Endothelial cell (in vitro differentiated cells): ENCODE measurements around the gene ACVR1B. TPM values are rescaled to one million over a fixed set of nuclear protein-coding genes. Genes with fewer than 3 reads are reported as not detected.
A peak's percentile ranks its signal among the peaks of the same experiment; 100 is the strongest.

Experiments
- DNase-seq: peaks from one replicate; pipeline ENCODE4 v3.0.0; 2021; ENCODE audit warnings: low spot score
- H3K27ac Mint-ChIP-seq: one replicate; pipeline ENCODE4 v1.8.0; 2021; ENCODE audit warnings: mixed read lengths, inconsistent platforms; ENCODE audit not compliant: unreplicated experiment
- H3K27me3 Mint-ChIP-seq: one replicate; pipeline ENCODE4 v1.8.0; 2021; ENCODE audit warnings: mild to moderate bottlenecking, moderate library complexity, mixed read lengths, inconsistent platforms; ENCODE audit not compliant: unreplicated experiment
- H3K36me3 Mint-ChIP-seq: one replicate; pipeline ENCODE4 v1.8.0; 2021; ENCODE audit warnings: mild to moderate bottlenecking, low read depth, mixed read lengths, inconsistent platforms; ENCODE audit not compliant: unreplicated experiment
- H3K4me1 Mint-ChIP-seq: one replicate; pipeline ENCODE4 v1.8.0; 2021; ENCODE audit warnings: mild to moderate bottlenecking, mixed read lengths, inconsistent platforms; ENCODE audit not compliant: unreplicated experiment
- H3K4me3 Mint-ChIP-seq: one replicate; pipeline ENCODE4 v1.8.0; 2021; ENCODE audit warnings: mild to moderate bottlenecking, mixed read lengths, inconsistent platforms; ENCODE audit not compliant: unreplicated experiment
- H3K9me3 Mint-ChIP-seq: one replicate; pipeline ENCODE4 v1.8.0; 2021; ENCODE audit warnings: mixed read lengths, inconsistent platforms; ENCODE audit not compliant: unreplicated experiment
- CTCF ChIP-seq: fragments of 200-600 bp; sonication (generic); IDR thresholded peaks from one replicate; pipeline ENCODE4 v1.5.0; 2021; ENCODE audit warnings: antibody characterized with exemption; ENCODE audit not compliant: unreplicated experiment
- total RNA-seq: library from RNA; stranded (reverse); fragmentation: NEBNext Ultra II Directional; extraction: Animal tissue kit (Norgen Biotek cat#: 25700); gene quantifications from one replicate; pipeline ENCODE4 v1.2.1, GENCODE V29; 2021; ENCODE audit not compliant: unreplicated experiment

The ACVR1B gene
- total RNA-seq, 1 donor from 2014 or later: 30.5 TPM

DNA sequence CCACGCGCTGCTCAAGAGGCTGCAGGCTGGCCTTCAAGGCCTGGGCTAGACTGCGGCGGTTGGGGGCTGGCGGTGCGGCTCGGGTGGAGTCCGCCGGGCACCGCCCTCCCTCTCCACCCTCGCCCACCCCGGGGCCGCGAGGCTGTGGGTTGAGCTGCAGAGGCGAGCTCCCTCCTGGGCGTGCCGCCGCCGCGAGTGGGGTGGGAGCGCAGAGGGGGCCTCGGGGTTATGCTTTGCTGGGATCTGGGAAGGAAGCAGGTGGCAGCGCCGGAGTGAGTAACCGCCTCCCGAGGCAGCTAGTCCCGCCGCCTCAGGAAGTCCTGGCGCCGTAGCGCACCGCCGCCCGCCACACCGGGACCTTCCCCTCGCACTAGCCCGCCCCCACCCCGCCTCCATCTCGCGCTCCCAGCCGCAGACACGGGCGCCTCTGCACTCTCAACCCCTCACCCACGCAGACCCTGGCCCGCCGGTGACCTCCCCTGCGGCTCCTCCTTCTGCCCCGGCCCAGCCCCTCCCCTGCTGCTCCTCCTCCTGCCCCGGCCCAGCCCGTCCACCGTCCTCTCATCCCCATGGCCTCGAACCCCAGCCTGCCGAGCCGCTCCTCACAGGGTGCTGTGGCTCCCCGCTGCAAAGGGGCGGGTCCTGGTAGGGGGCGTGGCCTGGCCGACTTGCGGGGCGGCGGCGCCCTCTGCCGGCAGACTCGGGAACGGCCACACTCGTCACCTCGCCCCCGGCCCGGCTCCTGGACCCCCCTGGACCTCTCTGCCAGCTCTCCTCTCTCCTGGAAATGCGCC, 71.9 kb downstream of the ACVR1B start:
- peak; percentile 88 for DNase-seq
- H3K4me1 Mint-ChIP-seq: peaks cover 17% of the 10 kb centered on the region
- H3K4me3 Mint-ChIP-seq: no peak overlapping the region
- H3K27ac Mint-ChIP-seq: no peak overlapping the region
- TF ChIP-seq CTCF: peak; percentile 97
- no peaks in the 10 kb centered on the region for H3K36me3 Mint-ChIP-seq
- H3K27me3 Mint-ChIP-seq: peaks cover 3% of the 10 kb centered on the region
- no peaks in the 10 kb centered on the region for H3K9me3 Mint-ChIP-seq

DNA sequence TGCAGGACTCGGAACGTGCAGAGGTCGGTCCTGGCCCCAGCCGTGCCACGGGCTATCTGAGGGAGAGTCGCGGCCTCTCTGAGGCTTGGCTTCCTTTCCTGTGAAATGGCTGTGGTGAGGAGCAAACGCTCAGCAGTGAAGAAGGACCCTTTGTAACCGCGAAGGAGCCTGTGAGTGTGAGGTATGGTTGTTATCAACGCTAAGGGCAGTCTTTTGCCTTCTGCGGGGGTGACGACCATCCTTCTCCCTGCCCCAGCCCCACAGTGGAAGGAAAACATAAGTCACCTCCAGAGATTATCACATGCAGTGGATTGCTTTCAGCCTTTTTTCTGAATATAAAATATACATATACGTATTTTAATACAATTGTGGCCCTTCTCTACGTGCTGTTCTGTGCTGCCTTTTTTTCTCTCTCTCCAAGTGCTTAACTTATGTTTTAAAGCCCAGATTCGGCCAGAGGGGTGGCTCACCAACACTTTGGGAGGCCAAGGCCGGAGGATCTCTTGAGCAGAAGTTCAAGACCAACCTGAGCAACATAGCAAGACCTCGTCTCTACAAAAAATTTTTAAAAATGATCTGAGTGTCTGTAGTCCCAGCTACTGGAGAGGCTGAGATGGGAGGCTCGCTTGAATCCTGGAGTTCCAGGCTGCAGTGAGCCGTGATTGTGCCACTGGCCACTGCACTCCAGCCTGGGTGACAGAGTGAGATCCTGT, 72.6 kb downstream of the ACVR1B start:
- no peak for DNase-seq
- peak overlapping the region; percentile 77 for H3K4me3 Mint-ChIP-seq
- H3K27me3 Mint-ChIP-seq: peaks cover 3% of the 10 kb centered on the region
- no peaks in the 10 kb centered on the region for H3K36me3 Mint-ChIP-seq
- no peaks in the 10 kb centered on the region for H3K9me3 Mint-ChIP-seq
- TF ChIP-seq CTCF: peak; percentile 33
- no peak overlapping the region for H3K27ac Mint-ChIP-seq
- H3K4me1 Mint-ChIP-seq: peaks cover 17% of the 10 kb centered on the region

DNA sequence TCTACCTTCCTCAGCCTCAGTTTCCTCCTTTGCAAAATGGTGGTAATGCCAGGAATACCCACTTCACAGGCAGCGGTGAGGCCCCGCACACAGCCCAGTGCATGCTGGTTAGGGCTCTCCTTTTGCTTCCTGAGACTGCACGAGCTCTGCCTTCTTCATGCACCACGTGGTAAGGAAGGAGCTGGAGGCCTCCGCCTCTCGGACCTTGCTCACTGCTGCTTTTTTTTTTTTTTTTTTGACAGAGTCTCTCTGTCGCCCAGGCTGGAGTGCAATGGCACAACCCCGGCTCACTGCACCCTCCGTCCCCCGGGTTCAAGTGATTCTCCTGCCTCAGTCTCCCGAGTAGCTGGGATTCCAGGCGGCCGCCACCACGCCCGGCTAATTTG, 73.3 kb downstream of the ACVR1B start:
- Mint-ChIP-seq H3K27ac (no peak overlapping the region), H3K4me1 (peaks cover 17% of the 10 kb centered on the region), H3K4me3 (no peak overlapping the region), H3K9me3 (no peaks in the 10 kb centered on the region), H3K36me3 (no peaks in the 10 kb centered on the region), H3K27me3 (peaks cover 3% of the 10 kb centered on the region)
- no peak for TF ChIP-seq CTCF
- no peak for DNase-seq

- H3K4me3 Mint-ChIP-seq: no peak overlapping the region
- H3K9me3 Mint-ChIP-seq: no peaks in the 10 kb centered on the region
- peaks cover 3% of the 10 kb centered on the region for H3K27me3 Mint-ChIP-seq
- DNase-seq: no peak
- no peak for TF ChIP-seq CTCF
- H3K4me1 Mint-ChIP-seq: peaks cover 9% of the 10 kb centered on the region
- H3K27ac Mint-ChIP-seq: no peak overlapping the region
- no peaks in the 10 kb centered on the region for H3K36me3 Mint-ChIP-seq
Measured at GRCh38 chr12:52026263-52026662, 74.8 kb downstream of the ACVR1B start.
